WTC11 (cell line): ENCODE results near the gene NOL9. TPM values are rescaled to one million over a fixed set of nuclear protein-coding genes. Genes with fewer than 3 reads are reported as not detected.

ENCODE experiments used
- ATF2 ChIP-seq: sonication (generic); formaldehyde crosslinking; IDR thresholded peaks from 2 replicates; pipeline ENCODE4 v1.8.1; 2022; ENCODE audit warnings: low read depth, missing genetic modification reagents, borderline replicate concordance
- CDX4 ChIP-seq: fragments of 250-450 bp; sonication (Bioruptor Pico); IDR thresholded peaks from 2 replicates; pipeline ENCODE4 v1.9.0; 2021; ENCODE audit warnings: moderate library complexity, mild to moderate bottlenecking, inconsistent platforms, borderline replicate concordance
- ETV6 ChIP-seq: sonication (generic); formaldehyde crosslinking; IDR thresholded peaks from 2 replicates; pipeline ENCODE4 v1.8.1; 2022; ENCODE audit warnings: mild to moderate bottlenecking, missing genetic modification reagents
- FOXK1 ChIP-seq: sonication (generic); formaldehyde crosslinking; IDR thresholded peaks from 2 replicates; pipeline ENCODE4 v1.8.0; 2022; ENCODE audit warnings: mild to moderate bottlenecking, moderate library complexity, missing genetic modification reagents
- FOXP1 ChIP-seq: sonication (generic); formaldehyde crosslinking; IDR thresholded peaks from 2 replicates; pipeline ENCODE4 v1.8.0; 2022; ENCODE audit warnings: missing genetic modification reagents, mild to moderate bottlenecking, moderate library complexity, borderline replicate concordance
- HMGXB4 ChIP-seq: sonication (generic); formaldehyde crosslinking; IDR thresholded peaks from 2 replicates; pipeline ENCODE4 v1.8.1; 2023; ENCODE audit warnings: mild to moderate bottlenecking, moderate library complexity, missing genetic modification reagents
- IRF2 ChIP-seq: sonication (generic); formaldehyde crosslinking; IDR thresholded peaks from 2 replicates; pipeline ENCODE4 v1.8.0; 2022; ENCODE audit warnings: low read depth, missing genetic modification reagents, borderline replicate concordance
- JUN ChIP-seq: sonication (generic); formaldehyde crosslinking; IDR thresholded peaks from 2 replicates; pipeline ENCODE4 v1.8.0; 2023; ENCODE audit warnings: mild to moderate bottlenecking, missing genetic modification reagents
- KAT7 ChIP-seq: sonication (generic); formaldehyde crosslinking; IDR thresholded peaks from 2 replicates; pipeline ENCODE4 v1.8.1; 2023; ENCODE audit warnings: missing genetic modification reagents, mild to moderate bottlenecking, borderline replicate concordance
- NFE2L1 ChIP-seq: sonication (generic); formaldehyde crosslinking; IDR thresholded peaks from 2 replicates; pipeline ENCODE4 v1.8.1; 2023; ENCODE audit warnings: missing genetic modification reagents
- RELA ChIP-seq: sonication (generic); formaldehyde crosslinking; IDR thresholded peaks from 2 replicates; pipeline ENCODE4 v1.8.1; 2022; ENCODE audit warnings: missing genetic modification reagents, mild to moderate bottlenecking, borderline replicate concordance
- RORB ChIP-seq: fragments of 250-450 bp; sonication (Bioruptor Pico); IDR thresholded peaks from 2 replicates; pipeline ENCODE4 v1.9.0; 2021; ENCODE audit warnings: mild to moderate bottlenecking
- SMAD4 ChIP-seq: sonication (generic); formaldehyde crosslinking; IDR thresholded peaks from 2 replicates; pipeline ENCODE4 v1.8.0; 2022; ENCODE audit warnings: mild to moderate bottlenecking, missing genetic modification reagents
- TEAD1 ChIP-seq: sonication (generic); formaldehyde crosslinking; IDR thresholded peaks from 2 replicates; pipeline ENCODE4 v1.8.0; 2022; ENCODE audit warnings: mild to moderate bottlenecking, missing genetic modification reagents
- USF1 ChIP-seq: sonication (generic); formaldehyde crosslinking; IDR thresholded peaks from 2 replicates; pipeline ENCODE4 v1.8.0; 2022; ENCODE audit warnings: mild to moderate bottlenecking, missing genetic modification reagents
- ZNF121 ChIP-seq: sonication (generic); formaldehyde crosslinking; IDR thresholded peaks from 2 replicates; pipeline ENCODE4 v1.8.0; 2023; ENCODE audit warnings: missing genetic modification reagents
- ZNF232 ChIP-seq: sonication (generic); formaldehyde crosslinking; IDR thresholded peaks from 2 replicates; pipeline ENCODE4 v1.8.0; 2022; ENCODE audit warnings: mild to moderate bottlenecking, missing genetic modification reagents
- total RNA-seq: library from RNA; stranded (reverse); gene quantifications from 3 replicates; pipeline ENCODE4 v1.2.3, GENCODE V29; 2021
- TF ChIP-seq, protein P1 (sequence below): sonication (generic); formaldehyde crosslinking; IDR thresholded peaks from 2 replicates; pipeline ENCODE4 v1.8.1; 2022; ENCODE audit warnings: missing genetic modification reagents, borderline replicate concordance
- TF ChIP-seq, protein P2 (sequence below): sonication (generic); formaldehyde crosslinking; IDR thresholded peaks from 2 replicates; pipeline ENCODE4 v1.8.0; 2023; ENCODE audit warnings: mild to moderate bottlenecking, missing genetic modification reagents
- TF ChIP-seq, protein P3 (sequence below): sonication (generic); formaldehyde crosslinking; IDR thresholded peaks from 2 replicates; pipeline ENCODE4 v1.8.1; 2023; ENCODE audit warnings: mild to moderate bottlenecking, missing genetic modification reagents
- TF ChIP-seq, protein P4 (sequence below): sonication (generic); formaldehyde crosslinking; conservative IDR thresholded peaks from 2 replicates; pipeline ENCODE4 v1.8.1; 2023; ENCODE audit warnings: mild to moderate bottlenecking, low read depth, missing genetic modification reagents, moderate library complexity

Gene NOL9
- total RNA-seq, 1 experiment from 2014 or later = 37.4 TPM

DNA sequence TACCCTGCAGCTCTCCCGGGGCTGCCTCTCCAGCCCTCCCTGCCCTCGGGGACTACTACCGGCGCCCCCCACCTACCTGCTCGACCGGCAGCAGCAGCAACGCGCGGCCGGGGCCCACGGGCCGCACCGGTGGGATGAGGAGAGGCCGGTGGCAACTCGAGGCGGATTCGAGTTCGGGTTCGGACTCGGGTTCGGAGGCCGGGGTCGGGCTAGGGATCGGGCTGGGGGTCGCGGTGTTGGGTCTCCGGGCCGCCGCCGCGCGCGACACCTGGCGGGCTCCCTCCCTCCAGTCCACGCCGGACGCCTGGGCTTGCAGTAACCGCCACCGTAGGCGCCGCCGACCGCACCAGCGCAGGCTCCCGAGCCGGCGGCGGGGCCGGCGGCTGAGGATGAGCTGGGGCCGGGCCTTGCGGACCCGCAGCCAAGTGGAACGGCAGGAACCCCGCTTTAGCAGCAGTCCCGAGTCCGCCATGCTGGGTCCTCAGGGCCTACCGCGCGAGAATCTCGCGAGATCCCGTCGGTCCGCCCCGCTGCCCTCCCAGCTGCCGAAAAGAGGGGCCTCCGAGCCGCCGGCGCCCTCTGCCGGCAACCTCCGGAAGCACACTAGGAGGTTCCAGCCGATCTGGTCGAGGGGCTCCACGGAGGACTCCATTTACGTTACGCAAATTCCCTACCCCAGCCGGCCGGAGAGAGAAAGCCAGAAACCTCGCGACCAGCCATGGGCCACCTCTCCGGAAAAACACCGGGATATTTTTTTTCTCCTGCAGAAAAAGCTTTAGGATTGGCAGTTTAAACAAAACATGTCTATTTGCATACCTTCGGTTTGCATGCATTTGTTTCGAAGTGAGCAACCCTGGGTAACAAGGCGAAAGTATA, at the start of gene NOL9 (continued):
- 0 out of 2 replicates have a peak, but pooled peaks have one; percentile 52 for TF ChIP-seq JUN (CRISPR knock-in tag)
- TF ChIP-seq ETV6 = no peak
- TF ChIP-seq, protein P1, sequence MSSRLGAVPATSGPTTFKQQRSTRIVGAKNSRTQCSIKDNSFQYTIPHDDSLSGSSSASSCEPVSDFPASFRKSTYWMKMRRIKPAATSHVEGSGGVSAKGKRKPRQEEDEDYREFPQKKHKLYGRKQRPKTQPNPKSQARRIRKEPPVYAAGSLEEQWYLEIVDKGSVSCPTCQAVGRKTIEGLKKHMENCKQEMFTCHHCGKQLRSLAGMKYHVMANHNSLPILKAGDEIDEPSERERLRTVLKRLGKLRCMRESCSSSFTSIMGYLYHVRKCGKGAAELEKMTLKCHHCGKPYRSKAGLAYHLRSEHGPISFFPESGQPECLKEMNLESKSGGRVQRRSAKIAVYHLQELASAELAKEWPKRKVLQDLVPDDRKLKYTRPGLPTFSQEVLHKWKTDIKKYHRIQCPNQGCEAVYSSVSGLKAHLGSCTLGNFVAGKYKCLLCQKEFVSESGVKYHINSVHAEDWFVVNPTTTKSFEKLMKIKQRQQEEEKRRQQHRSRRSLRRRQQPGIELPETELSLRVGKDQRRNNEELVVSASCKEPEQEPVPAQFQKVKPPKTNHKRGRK (CRISPR knock-in tag) = no peak
- no peak for TF ChIP-seq NFE2L1 (CRISPR knock-in tag)
- TF ChIP-seq, protein P2, sequence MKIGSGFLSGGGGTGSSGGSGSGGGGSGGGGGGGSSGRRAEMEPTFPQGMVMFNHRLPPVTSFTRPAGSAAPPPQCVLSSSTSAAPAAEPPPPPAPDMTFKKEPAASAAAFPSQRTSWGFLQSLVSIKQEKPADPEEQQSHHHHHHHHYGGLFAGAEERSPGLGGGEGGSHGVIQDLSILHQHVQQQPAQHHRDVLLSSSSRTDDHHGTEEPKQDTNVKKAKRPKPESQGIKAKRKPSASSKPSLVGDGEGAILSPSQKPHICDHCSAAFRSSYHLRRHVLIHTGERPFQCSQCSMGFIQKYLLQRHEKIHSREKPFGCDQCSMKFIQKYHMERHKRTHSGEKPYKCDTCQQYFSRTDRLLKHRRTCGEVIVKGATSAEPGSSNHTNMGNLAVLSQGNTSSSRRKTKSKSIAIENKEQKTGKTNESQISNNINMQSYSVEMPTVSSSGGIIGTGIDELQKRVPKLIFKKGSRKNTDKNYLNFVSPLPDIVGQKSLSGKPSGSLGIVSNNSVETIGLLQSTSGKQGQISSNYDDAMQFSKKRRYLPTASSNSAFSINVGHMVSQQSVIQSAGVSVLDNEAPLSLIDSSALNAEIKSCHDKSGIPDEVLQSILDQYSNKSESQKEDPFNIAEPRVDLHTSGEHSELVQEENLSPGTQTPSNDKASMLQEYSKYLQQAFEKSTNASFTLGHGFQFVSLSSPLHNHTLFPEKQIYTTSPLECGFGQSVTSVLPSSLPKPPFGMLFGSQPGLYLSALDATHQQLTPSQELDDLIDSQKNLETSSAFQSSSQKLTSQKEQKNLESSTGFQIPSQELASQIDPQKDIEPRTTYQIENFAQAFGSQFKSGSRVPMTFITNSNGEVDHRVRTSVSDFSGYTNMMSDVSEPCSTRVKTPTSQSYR (CRISPR knock-in tag) = 0 out of 2 replicates have a peak, but pooled peaks have one; percentile 43
- TF ChIP-seq HMGXB4 (CRISPR knock-in tag) = peak; percentile 94
- no peak for TF ChIP-seq ZNF232
- no peak for TF ChIP-seq SMAD4 (CRISPR knock-in tag)
- TF ChIP-seq RELA (CRISPR knock-in tag) = 0 out of 2 replicates have a peak, but pooled peaks have one; percentile 42
- TF ChIP-seq KAT7 = peak; percentile 80; the same call in 1 of the 2 replicates
- no peak for TF ChIP-seq IRF2 (CRISPR knock-in tag)
- TF ChIP-seq FOXK1 (CRISPR knock-in tag) = no peak
- no peak for TF ChIP-seq RORB (CRISPR knock-in tag)
- TF ChIP-seq TEAD1 = peak; percentile 75; the same call in 1 of the 2 replicates
- TF ChIP-seq ZNF121 (CRISPR knock-in tag) = no peak
- TF ChIP-seq, protein P3, sequence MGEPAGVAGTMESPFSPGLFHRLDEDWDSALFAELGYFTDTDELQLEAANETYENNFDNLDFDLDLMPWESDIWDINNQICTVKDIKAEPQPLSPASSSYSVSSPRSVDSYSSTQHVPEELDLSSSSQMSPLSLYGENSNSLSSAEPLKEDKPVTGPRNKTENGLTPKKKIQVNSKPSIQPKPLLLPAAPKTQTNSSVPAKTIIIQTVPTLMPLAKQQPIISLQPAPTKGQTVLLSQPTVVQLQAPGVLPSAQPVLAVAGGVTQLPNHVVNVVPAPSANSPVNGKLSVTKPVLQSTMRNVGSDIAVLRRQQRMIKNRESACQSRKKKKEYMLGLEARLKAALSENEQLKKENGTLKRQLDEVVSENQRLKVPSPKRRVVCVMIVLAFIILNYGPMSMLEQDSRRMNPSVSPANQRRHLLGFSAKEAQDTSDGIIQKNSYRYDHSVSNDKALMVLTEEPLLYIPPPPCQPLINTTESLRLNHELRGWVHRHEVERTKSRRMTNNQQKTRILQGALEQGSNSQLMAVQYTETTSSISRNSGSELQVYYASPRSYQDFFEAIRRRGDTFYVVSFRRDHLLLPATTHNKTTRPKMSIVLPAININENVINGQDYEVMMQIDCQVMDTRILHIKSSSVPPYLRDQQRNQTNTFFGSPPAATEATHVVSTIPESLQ = no peak
- TF ChIP-seq FOXP1 = peak; percentile 47; the same call in 1 of the 2 replicates
- no peak; the same call in 1 of the 2 replicates for TF ChIP-seq USF1 (CRISPR knock-in tag)
- no peak for TF ChIP-seq CDX4 (CRISPR knock-in tag)
- TF ChIP-seq, protein P4, sequence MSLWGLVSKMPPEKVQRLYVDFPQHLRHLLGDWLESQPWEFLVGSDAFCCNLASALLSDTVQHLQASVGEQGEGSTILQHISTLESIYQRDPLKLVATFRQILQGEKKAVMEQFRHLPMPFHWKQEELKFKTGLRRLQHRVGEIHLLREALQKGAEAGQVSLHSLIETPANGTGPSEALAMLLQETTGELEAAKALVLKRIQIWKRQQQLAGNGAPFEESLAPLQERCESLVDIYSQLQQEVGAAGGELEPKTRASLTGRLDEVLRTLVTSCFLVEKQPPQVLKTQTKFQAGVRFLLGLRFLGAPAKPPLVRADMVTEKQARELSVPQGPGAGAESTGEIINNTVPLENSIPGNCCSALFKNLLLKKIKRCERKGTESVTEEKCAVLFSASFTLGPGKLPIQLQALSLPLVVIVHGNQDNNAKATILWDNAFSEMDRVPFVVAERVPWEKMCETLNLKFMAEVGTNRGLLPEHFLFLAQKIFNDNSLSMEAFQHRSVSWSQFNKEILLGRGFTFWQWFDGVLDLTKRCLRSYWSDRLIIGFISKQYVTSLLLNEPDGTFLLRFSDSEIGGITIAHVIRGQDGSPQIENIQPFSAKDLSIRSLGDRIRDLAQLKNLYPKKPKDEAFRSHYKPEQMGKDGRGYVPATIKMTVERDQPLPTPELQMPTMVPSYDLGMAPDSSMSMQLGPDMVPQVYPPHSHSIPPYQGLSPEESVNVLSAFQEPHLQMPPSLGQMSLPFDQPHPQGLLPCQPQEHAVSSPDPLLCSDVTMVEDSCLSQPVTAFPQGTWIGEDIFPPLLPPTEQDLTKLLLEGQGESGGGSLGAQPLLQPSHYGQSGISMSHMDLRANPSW (CRISPR knock-in tag) = no peak
- TF ChIP-seq ATF2 (CRISPR knock-in tag) = no peak
